Measurements from ENCODE around the gene FMO5. TPM values are rescaled to one million over a fixed set of nuclear protein-coding genes. Genes with fewer than 3 reads are reported as not detected.

FMO5 gene
- total and polyA plus RNA-seq, 2 of the 13 experiments (the other 11 are each of a cell fraction or from before 2014, with no cell fraction given) = 48.2 to 149 TPM

DNA sequence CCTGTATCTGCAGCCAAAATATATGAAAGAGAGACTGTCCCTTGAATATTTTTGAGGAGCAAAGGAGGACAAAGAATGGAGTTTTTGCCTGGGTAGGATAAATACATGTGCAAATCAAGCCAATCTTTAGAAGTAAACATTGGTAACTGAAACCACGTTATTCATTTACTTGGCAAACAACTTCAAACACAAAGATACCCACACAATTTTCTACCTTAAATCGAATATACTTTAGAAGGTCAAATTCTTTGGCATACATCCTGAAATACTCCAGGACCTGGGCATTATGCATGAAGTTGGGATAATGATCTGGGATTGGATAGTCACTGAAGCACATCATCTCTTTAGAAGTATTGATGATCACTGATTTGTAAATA, 9.6 kb downstream of the FMO5 start (continued):
- TF ChIP-seq TIGD3 (CRISPR knock-in tag; IDR thresholded peaks at IDR 0.05; ENCODE audit: borderline replicate concordance) = no peak
- TF ChIP-seq MIER3 (CRISPR knock-in tag; IDR thresholded peaks at IDR 0.05; ENCODE audit: borderline replicate concordance) = no peak
- 0 out of 2 replicates have a peak, but pooled peaks have one; percentile 35 for TF ChIP-seq ZNF652 (CRISPR knock-in tag; IDR thresholded peaks at IDR 0.05; ENCODE audit: borderline replicate concordance, low read depth)
- TF ChIP-seq ZNF841 (CRISPR knock-in tag; IDR thresholded peaks at IDR 0.05; ENCODE audit: borderline replicate concordance) = no peak
- TF ChIP-seq BCL6 (CRISPR knock-in tag; IDR thresholded peaks at IDR 0.05) = peak; percentile 93
- TF ChIP-seq, protein P1, sequence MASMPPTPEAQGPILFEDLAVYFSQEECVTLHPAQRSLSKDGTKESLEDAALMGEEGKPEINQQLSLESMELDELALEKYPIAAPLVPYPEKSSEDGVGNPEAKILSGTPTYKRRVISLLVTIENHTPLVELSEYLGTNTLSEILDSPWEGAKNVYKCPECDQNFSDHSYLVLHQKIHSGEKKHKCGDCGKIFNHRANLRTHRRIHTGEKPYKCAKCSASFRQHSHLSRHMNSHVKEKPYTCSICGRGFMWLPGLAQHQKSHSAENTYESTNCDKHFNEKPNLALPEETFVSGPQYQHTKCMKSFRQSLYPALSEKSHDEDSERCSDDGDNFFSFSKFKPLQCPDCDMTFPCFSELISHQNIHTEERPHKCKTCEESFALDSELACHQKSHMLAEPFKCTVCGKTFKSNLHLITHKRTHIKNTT (CRISPR knock-in tag; IDR thresholded peaks at IDR 0.05) = no peak
- TF ChIP-seq SUZ12 (IDR thresholded peaks at IDR 0.05; ENCODE audit: low read depth, low read length) = no peak
- TF ChIP-seq, protein P2, sequence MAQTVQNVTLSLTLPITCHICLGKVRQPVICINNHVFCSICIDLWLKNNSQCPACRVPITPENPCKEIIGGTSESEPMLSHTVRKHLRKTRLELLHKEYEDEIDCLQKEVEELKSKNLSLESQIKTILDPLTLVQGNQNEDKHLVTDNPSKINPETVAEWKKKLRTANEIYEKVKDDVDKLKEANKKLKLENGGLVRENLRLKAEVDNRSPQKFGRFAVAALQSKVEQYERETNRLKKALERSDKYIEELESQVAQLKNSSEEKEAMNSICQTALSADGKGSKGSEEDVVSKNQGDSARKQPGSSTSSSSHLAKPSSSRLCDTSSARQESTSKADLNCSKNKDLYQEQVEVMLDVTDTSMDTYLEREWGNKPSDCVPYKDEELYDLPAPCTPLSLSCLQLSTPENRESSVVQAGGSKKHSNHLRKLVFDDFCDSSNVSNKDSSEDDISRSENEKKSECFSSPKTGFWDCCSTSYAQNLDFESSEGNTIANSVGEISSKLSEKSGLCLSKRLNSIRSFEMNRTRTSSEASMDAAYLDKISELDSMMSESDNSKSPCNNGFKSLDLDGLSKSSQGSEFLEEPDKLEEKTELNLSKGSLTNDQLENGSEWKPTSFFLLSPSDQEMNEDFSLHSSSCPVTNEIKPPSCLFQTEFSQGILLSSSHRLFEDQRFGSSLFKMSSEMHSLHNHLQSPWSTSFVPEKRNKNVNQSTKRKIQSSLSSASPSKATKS (CRISPR knock-in tag; IDR thresholded peaks at IDR 0.05) = no peak
- peak; percentile 32; the same call in 1 of the 2 replicates for TF ChIP-seq DPF2 (CRISPR knock-in tag; IDR thresholded peaks at IDR 0.05; ENCODE audit: borderline replicate concordance, low read depth)
- TF ChIP-seq HMGA1 (CRISPR knock-in tag; conservative IDR thresholded peaks at IDR 0.05) = no peak
- TF ChIP-seq, protein P3, sequence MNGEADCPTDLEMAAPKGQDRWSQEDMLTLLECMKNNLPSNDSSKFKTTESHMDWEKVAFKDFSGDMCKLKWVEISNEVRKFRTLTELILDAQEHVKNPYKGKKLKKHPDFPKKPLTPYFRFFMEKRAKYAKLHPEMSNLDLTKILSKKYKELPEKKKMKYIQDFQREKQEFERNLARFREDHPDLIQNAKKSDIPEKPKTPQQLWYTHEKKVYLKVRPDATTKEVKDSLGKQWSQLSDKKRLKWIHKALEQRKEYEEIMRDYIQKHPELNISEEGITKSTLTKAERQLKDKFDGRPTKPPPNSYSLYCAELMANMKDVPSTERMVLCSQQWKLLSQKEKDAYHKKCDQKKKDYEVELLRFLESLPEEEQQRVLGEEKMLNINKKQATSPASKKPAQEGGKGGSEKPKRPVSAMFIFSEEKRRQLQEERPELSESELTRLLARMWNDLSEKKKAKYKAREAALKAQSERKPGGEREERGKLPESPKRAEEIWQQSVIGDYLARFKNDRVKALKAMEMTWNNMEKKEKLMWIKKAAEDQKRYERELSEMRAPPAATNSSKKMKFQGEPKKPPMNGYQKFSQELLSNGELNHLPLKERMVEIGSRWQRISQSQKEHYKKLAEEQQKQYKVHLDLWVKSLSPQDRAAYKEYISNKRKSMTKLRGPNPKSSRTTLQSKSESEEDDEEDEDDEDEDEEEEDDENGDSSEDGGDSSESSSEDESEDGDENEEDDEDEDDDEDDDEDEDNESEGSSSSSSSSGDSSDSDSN (CRISPR knock-in tag; IDR thresholded peaks at IDR 0.05) = no peak
- TF ChIP-seq HNF4A (CRISPR knock-in tag; IDR thresholded peaks at IDR 0.05) = peak; percentile 55
- TF ChIP-seq ZNF260 (CRISPR knock-in tag; IDR thresholded peaks at IDR 0.05; ENCODE audit: borderline replicate concordance, low read depth) = no peak
- no peak for TF ChIP-seq TOE1 (CRISPR knock-in tag; IDR thresholded peaks at IDR 0.05)
- TF ChIP-seq ZNF777 (CRISPR knock-in tag; IDR thresholded peaks at IDR 0.05) = no peak
- TF ChIP-seq ZNF589 (CRISPR knock-in tag; conservative IDR thresholded peaks at IDR 0.05) = no peak
- no peak for TF ChIP-seq ZNF562 (CRISPR knock-in tag; IDR thresholded peaks at IDR 0.05; ENCODE audit: borderline replicate concordance)
- no peak for TF ChIP-seq BRD4 (CRISPR knock-in tag; IDR thresholded peaks at IDR 0.05)
- TF ChIP-seq YEATS2 (CRISPR knock-in tag; IDR thresholded peaks at IDR 0.05; ENCODE audit: borderline replicate concordance) = no peak
- no peak for TF ChIP-seq SALL2 (CRISPR knock-in tag; IDR thresholded peaks at IDR 0.05)
- TF ChIP-seq ZZZ3 (CRISPR knock-in tag; IDR thresholded peaks at IDR 0.05; ENCODE audit: borderline replicate concordance) = no peak
- no peak for TF ChIP-seq CEBPB (IDR thresholded peaks at IDR 0.05; ENCODE audit: borderline replicate concordance, low read depth, low read length)
- no peak for TF ChIP-seq DMAP1 (CRISPR knock-in tag; IDR thresholded peaks at IDR 0.05)
- TF ChIP-seq GFI1 (CRISPR knock-in tag; IDR thresholded peaks at IDR 0.05; ENCODE audit: borderline replicate concordance) = peak; percentile 94
- peak in 1 of 2 experiments; percentile 96; a peak in 2 of 4 replicates for TF ChIP-seq EP300 (IDR thresholded peaks at IDR 0.05; ENCODE audit: low read depth in 2 of 2, low read length in 2 of 2)
- peak; percentile 86 for TF ChIP-seq EP300 (CRISPR knock-in tag; IDR thresholded peaks at IDR 0.05; ENCODE audit: borderline replicate concordance)

Measured in HepG2 (cell line).